ENCODE data around the gene AMBP.

- TF ChIP-seq CTCF (IDR thresholded peaks at IDR 0.05; ENCODE audit: borderline replicate concordance, extremely low read depth, low read length, poor library complexity, severe bottlenecking) = no peak
- TF ChIP-seq EZH2 (IDR thresholded peaks at IDR 0.05; ENCODE audit: borderline replicate concordance, low read depth, low read length, severe bottlenecking) = no peak
Observed at GRCh38 chr9:114056527-114056926, 21.6 kb downstream of the AMBP start.

Data from DND-41 (cell line).